Superior temporal gyrus (tissue), 1 donor: ENCODE measurements around the gene PAX8.

ENCODE experiments used
- DNase-seq: peaks from one replicate; pipeline ENCODE4 v3.0.0-alpha.2; 2016; ENCODE audit errors: extremely low spot score

The PAX8 gene

GRCh38 chr2:113203901-113204519 lies 74.7 kb downstream of the PAX8 start:
- peak; percentile 84 for DNase-seq

GRCh38 chr2:113203217-113203530 lies 75.5 kb downstream of the PAX8 start:
- DNase-seq = no peak

GRCh38 chr2:113202305-113203216 lies 76.2 kb downstream of the PAX8 start:
- DNase-seq = no peak

- DNase-seq = no peak
These were observed 77.0 kb downstream of the PAX8 start for GRCh38 chr2:113201496-113202304.

GRCh38 chr2:113200736-113201490 lies 77.8 kb downstream of the PAX8 start:
- no peak for DNase-seq

GRCh38 chr2:113200236-113200635 lies 78.5 kb downstream of the PAX8 start:
- DNase-seq = no peak

GRCh38 chr2:113198790-113199612 lies 79.7 kb downstream of the PAX8 start:
- peak; percentile 81 for DNase-seq

GRCh38 chr2:113198048-113198789 lies 80.5 kb downstream of the PAX8 start:
- no peak for DNase-seq

- no peak for DNase-seq
These were observed 81.2 kb downstream of the PAX8 start for GRCh38 chr2:113197347-113198047.

GRCh38 chr2:113196839-113197238 lies 81.9 kb downstream of the PAX8 start:
- DNase-seq = no peak

- DNase-seq = no peak
These were observed 82.7 kb downstream of the PAX8 start for GRCh38 chr2:113195923-113196501.

GRCh38 chr2:113192459-113193100 lies 86.1 kb downstream of the PAX8 start:
- no peak for DNase-seq

- DNase-seq = no peak
These were observed 87.8 kb downstream of the PAX8 start for GRCh38 chr2:113190871-113191270.

- no peak for DNase-seq
These were observed 91.0 kb downstream of the PAX8 start for GRCh38 chr2:113187771-113188170.

- DNase-seq = no peak
These were observed 92.3 kb downstream of the PAX8 start for GRCh38 chr2:113186433-113186796.

GRCh38 chr2:113185664-113186432 lies 92.9 kb downstream of the PAX8 start:
- DNase-seq = no peak

GRCh38 chr2:113184531-113185230 lies 94.0 kb downstream of the PAX8 start:
- DNase-seq = no peak
